Smooth muscle cell of trachea (primary cell): ENCODE measurements around the gene FBXW10. TPM values are rescaled to one million over a fixed set of nuclear protein-coding genes. Genes with fewer than 3 reads are reported as not detected.

ENCODE experiments used
- total RNA-seq: library from RNA; depleted of rRNA; stranded (reverse); fragments of >200 nt; gene quantifications from 2 replicates; pipeline ENCODE4 v1.2.1, GENCODE V29; 2014

Gene FBXW10
- under 0.01 TPM in 1 of 2 replicates, not detected in the other for total RNA-seq

DNA sequence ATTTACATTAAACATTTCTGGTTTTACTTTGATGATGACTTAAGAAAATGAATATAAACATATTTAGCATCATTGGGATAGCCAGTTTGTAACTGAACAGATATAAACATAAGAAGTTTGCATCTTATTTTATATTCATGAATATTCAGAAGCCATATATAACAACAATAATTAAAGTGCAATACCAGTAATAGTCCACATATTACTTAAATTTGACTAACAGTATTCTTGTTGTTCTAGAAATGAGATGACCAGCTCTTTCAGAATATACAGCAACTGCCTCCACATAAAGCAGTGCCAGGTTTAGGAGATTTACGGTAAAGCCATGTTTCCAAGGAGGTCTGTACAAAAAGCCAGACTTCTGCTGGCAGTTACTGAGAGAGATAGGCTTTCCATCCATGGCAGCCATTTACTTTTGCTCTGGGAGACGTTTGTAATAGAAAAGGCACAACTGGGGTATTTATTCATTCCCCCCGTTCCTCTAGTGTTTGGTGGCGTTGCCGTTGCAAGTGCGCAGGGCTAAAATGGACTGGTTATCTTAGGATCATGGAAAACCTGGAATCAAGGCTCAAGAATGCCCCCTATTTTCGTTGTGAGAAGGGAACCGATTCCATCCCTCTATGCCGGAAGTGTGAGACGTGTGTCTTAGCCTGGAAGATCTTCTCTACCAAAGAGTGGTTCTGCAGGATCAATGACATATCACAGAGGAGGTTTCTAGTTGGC is at the start of gene FBXW10:
FBXW10 (plus strand) TSS at position 356 of the 723 bp plus-strand sequence; CDS start at position 547, 191 bp downstream.

GRCh38 chr17:18780991-18781718 is 37.3 kb downstream of the FBXW10 start, which contains the start of gene TVP23B:
Gene TVP23B (plus strand): TSS chr17:18781183. CDS start chr17:18781294, 111 bp downstream.

Other genes with a start within 250 kb of the FBXW10 start
- not detected in 2 replicates for gene TBC1D28, start 99.7 kb upstream of the FBXW10 start, total RNA-seq
- gene FOXO3B, start 61.7 kb upstream of the FBXW10 start, total RNA-seq = 3.8 and 8.1 TPM in 2 replicates
- gene TVP23B, start 37.1 kb downstream of the FBXW10 start, total RNA-seq = 61.9 and 79.6 TPM in 2 replicates
- gene PRPSAP2, start 114.1 kb downstream of the FBXW10 start, total RNA-seq = 25.8 and 37.8 TPM in 2 replicates
- not detected in 2 replicates for gene SLC5A10, start 208.1 kb downstream of the FBXW10 start, total RNA-seq